Measurements from ENCODE around the gene NOTO. TPM values are rescaled to one million over a fixed set of nuclear protein-coding genes. Genes with fewer than 3 reads are reported as not detected.

Gene NOTO
- polyA plus RNA-seq, 1 donor from 2014 or later = not detected

DNA sequence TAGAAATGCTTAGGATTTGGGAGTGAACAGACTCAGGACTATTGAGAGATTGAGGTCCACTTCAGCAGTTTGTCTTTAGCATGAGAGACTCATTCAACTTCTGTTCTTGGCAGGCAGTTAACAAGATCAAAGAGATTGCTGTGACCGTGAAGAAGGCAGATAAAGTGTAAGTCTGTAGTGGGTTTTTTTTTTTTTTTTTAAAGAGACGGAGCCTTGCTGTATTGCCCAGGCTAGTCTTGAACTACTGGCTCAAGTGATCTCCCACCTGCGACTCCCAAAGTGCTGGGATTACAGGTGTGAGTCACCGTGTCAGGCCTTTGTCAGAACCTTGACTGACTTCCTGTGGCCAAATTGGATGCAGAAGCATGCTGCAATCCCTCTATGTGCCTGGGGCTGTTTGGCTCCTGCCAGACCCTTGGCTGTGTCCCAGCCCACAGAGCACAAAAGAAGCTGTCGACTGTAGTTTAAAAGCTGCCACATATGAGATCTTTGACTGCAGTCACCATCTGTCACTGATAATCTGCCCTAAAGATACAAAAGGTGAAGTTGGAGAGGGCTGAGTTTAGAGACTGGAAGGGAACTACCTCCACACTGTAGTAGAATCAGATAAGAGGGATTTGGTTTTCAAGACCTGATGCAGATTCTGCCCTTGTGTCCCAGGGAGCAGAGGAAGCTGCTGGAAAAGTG, 41.7 kb downstream of the NOTO start:
- Histone ChIP-seq H3K4me2 (ENCODE audit: low read length) (no peak overlapping the region), H2AFZ (ENCODE audit: low read depth, low read length) (no peak overlapping the region), H3K9me2 (ENCODE audit: insufficient read depth, low read length) (no peaks in the 10 kb centered on the region), H3K79me2 (replicated peaks; ENCODE audit: insufficient read depth, low read length) (peaks cover 21% of the 10 kb centered on the region), H3K9me3 (ENCODE audit: low read length) (no peaks in the 10 kb centered on the region), H3K4me3 (ENCODE audit: low read length) (no peak overlapping the region), H3K36me3 (ENCODE audit: insufficient read depth, low read length) (no peaks in the 10 kb centered on the region), H3F3A (ENCODE audit: insufficient read depth, low read length, poor library complexity, severe bottlenecking) (no peaks in the 10 kb centered on the region), H3K9ac (ENCODE audit: low read length) (no peak overlapping the region), H3K27me3 (ENCODE audit: insufficient read depth, low read depth, low read length) (no peaks in the 10 kb centered on the region), H4K20me1 (ENCODE audit: insufficient read depth) (no peaks in the 10 kb centered on the region), H3K27ac (ENCODE audit: low read length) (no peak overlapping the region)
- TF ChIP-seq MXI1 (conservative IDR thresholded peaks at IDR 0.05; ENCODE audit: poor library complexity, severe bottlenecking) (no peak), POLR2AphosphoS5 (IDR thresholded peaks at IDR 0.05) (no peak), RAD21 (conservative IDR thresholded peaks at IDR 0.05) (no peak), EZH2 (IDR thresholded peaks at IDR 0.05; ENCODE audit: borderline replicate concordance, insufficient read depth, low read length, poor library complexity, severe bottlenecking) (no peak), TAF1 (IDR thresholded peaks at IDR 0.05; ENCODE audit: low read depth) (no peak), SMC3 (conservative IDR thresholded peaks at IDR 0.05; ENCODE audit: poor library complexity) (no peak), EP300 (conservative IDR thresholded peaks at IDR 0.05; ENCODE audit: poor library complexity, severe bottlenecking) (no peak)
- TF ChIP-seq, protein P1, sequence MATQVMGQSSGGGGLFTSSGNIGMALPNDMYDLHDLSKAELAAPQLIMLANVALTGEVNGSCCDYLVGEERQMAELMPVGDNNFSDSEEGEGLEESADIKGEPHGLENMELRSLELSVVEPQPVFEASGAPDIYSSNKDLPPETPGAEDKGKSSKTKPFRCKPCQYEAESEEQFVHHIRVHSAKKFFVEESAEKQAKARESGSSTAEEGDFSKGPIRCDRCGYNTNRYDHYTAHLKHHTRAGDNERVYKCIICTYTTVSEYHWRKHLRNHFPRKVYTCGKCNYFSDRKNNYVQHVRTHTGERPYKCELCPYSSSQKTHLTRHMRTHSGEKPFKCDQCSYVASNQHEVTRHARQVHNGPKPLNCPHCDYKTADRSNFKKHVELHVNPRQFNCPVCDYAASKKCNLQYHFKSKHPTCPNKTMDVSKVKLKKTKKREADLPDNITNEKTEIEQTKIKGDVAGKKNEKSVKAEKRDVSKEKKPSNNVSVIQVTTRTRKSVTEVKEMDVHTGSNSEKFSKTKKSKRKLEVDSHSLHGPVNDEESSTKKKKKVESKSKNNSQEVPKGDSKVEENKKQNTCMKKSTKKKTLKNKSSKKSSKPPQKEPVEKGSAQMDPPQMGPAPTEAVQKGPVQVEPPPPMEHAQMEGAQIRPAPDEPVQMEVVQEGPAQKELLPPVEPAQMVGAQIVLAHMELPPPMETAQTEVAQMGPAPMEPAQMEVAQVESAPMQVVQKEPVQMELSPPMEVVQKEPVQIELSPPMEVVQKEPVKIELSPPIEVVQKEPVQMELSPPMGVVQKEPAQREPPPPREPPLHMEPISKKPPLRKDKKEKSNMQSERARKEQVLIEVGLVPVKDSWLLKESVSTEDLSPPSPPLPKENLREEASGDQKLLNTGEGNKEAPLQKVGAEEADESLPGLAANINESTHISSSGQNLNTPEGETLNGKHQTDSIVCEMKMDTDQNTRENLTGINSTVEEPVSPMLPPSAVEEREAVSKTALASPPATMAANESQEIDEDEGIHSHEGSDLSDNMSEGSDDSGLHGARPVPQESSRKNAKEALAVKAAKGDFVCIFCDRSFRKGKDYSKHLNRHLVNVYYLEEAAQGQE (IDR thresholded peaks at IDR 0.05; ENCODE audit: borderline replicate concordance) = no peak
- TF ChIP-seq, protein P2, sequence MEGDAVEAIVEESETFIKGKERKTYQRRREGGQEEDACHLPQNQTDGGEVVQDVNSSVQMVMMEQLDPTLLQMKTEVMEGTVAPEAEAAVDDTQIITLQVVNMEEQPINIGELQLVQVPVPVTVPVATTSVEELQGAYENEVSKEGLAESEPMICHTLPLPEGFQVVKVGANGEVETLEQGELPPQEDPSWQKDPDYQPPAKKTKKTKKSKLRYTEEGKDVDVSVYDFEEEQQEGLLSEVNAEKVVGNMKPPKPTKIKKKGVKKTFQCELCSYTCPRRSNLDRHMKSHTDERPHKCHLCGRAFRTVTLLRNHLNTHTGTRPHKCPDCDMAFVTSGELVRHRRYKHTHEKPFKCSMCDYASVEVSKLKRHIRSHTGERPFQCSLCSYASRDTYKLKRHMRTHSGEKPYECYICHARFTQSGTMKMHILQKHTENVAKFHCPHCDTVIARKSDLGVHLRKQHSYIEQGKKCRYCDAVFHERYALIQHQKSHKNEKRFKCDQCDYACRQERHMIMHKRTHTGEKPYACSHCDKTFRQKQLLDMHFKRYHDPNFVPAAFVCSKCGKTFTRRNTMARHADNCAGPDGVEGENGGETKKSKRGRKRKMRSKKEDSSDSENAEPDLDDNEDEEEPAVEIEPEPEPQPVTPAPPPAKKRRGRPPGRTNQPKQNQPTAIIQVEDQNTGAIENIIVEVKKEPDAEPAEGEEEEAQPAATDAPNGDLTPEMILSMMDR (IDR thresholded peaks at IDR 0.05; ENCODE audit: poor library complexity, severe bottlenecking) = no peak

DNA sequence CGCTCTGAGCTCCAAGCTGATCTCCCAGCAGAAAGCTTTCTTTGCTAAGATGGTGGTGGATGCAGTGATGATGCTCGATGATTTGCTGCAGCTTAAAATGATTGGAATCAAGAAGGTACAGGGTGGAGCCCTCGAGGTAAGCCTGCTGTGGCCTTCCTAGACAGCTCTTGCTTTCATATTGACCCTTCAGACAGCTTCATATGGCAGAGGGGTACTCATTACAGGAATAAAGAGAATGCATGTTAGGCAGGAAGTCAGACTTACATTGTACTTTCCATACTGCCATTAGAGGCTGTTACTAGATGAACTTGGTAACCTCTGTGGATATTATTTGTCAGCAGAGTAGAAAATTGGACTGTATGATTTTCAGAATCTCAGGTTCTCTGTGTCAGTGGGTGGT, 42.2 kb downstream of the NOTO start:
- H3K9me2 ChIP-seq (ENCODE audit: insufficient read depth, low read length) = no peaks in the 10 kb centered on the region
- TF ChIP-seq RAD21 (conservative IDR thresholded peaks at IDR 0.05) = no peak
- no peak for TF ChIP-seq MXI1 (conservative IDR thresholded peaks at IDR 0.05; ENCODE audit: poor library complexity, severe bottlenecking)
- no peak for TF ChIP-seq EP300 (conservative IDR thresholded peaks at IDR 0.05; ENCODE audit: poor library complexity, severe bottlenecking)
- TF ChIP-seq POLR2AphosphoS5 (IDR thresholded peaks at IDR 0.05) = no peak
- TF ChIP-seq, protein P1 (IDR thresholded peaks at IDR 0.05; ENCODE audit: borderline replicate concordance) = no peak
- TF ChIP-seq EZH2 (IDR thresholded peaks at IDR 0.05; ENCODE audit: borderline replicate concordance, insufficient read depth, low read length, poor library complexity, severe bottlenecking) = no peak
- TF ChIP-seq TAF1 (IDR thresholded peaks at IDR 0.05; ENCODE audit: low read depth) = no peak
- TF ChIP-seq, protein P2 (IDR thresholded peaks at IDR 0.05; ENCODE audit: poor library complexity, severe bottlenecking) = no peak
- TF ChIP-seq SMC3 (conservative IDR thresholded peaks at IDR 0.05; ENCODE audit: poor library complexity) = no peak
- no peak overlapping the region for H3K4me2 ChIP-seq (ENCODE audit: low read length)
- H3K27me3 ChIP-seq (ENCODE audit: insufficient read depth, low read depth, low read length) = no peaks in the 10 kb centered on the region
- H2AFZ ChIP-seq (ENCODE audit: low read depth, low read length) = no peak overlapping the region
- H3F3A ChIP-seq (ENCODE audit: insufficient read depth, low read length, poor library complexity, severe bottlenecking) = no peaks in the 10 kb centered on the region
- H4K20me1 ChIP-seq (ENCODE audit: insufficient read depth) = no peaks in the 10 kb centered on the region
- peaks cover 17% of the 10 kb centered on the region for H3K79me2 ChIP-seq (replicated peaks; ENCODE audit: insufficient read depth, low read length)
- no peaks in the 10 kb centered on the region for H3K36me3 ChIP-seq (ENCODE audit: insufficient read depth, low read length)
- no peak overlapping the region for H3K9ac ChIP-seq (ENCODE audit: low read length)
- no peak overlapping the region for H3K4me3 ChIP-seq (ENCODE audit: low read length)
- H3K27ac ChIP-seq (ENCODE audit: low read length) = no peak overlapping the region
- H3K9me3 ChIP-seq (ENCODE audit: low read length) = no peaks in the 10 kb centered on the region
